Ascending aorta (tissue), 2 donors: Measurements from ENCODE around the gene ATAD3C. TPM values are rescaled to one million over a fixed set of nuclear protein-coding genes. Genes with fewer than 3 reads are reported as not detected.
"Not testable (repeated sequence)": the region's sequence is repeated elsewhere in the genome, so short reads cannot be mapped to it uniquely, and the experiment has no call there.

Experiments
- DNase-seq, 2 donors: peaks; one replicate each; pipeline ENCODE4 v3.0.0-alpha.2; 2019; ENCODE audit warnings: low spot score in 2 of 2
- H3K27ac ChIP-seq, 2 donors: fragments of 200-600 bp; sonication (generic); one replicate each; pipeline ENCODE4 v1.5.1; 2016 to 2017; ENCODE audit warnings: mild to moderate bottlenecking in 1 of 2
- H3K27me3 ChIP-seq: fragments of 200-600 bp; sonication (generic); one replicate; pipeline ENCODE4 v1.5.1; 2017
- H3K36me3 ChIP-seq, 2 donors: fragments of 200-600 bp; sonication (generic); one replicate each; pipeline ENCODE4 v1.5.1; 2016
- H3K4me1 ChIP-seq, 2 donors: fragments of 200-600 bp; sonication (generic); one replicate each; pipeline ENCODE4 v1.5.1; 2016 to 2017; ENCODE audit warnings: mild to moderate bottlenecking in 1 of 2
- H3K4me3 ChIP-seq, 2 donors: fragments of 200-600 bp; sonication (generic); one replicate each; pipeline ENCODE4 v1.5.1; 2016 to 2017; ENCODE audit warnings: mild to moderate bottlenecking in 1 of 2
- H3K9me3 ChIP-seq, 2 donors: fragments of 200-600 bp; sonication (generic); one replicate each; pipeline ENCODE4 v1.5.1; 2016
- intact Hi-C: fragments of 100-400 bp; cut with DNase I; formaldehyde crosslinking; loops from one replicate; pipeline ENCODE4 v1.15.1; 2023
- total RNA-seq: library from RNA; depleted of rRNA; stranded (reverse); fragments of >200 nt; gene quantifications from one replicate; pipeline ENCODE4 v1.1.0, GENCODE V29; 2016
- TF ChIP-seq, protein P1 (sequence below), 3 experiments: fragments of 200-600 bp in 2 of 3; fragments of 450-650 bp in 1 of 3; sonication (generic) in 2 of 3; IDR thresholded peaks; one replicate each; pipeline ENCODE4 v1.5.1; 2016 to 2019; ENCODE audit warnings: antibody characterized with exemption in 3 of 3, mild to moderate bottlenecking in 1 of 3, moderate library complexity in 1 of 3

The ATAD3C gene
- total RNA-seq, 1 donor from 2014 or later = not detected

DNA sequence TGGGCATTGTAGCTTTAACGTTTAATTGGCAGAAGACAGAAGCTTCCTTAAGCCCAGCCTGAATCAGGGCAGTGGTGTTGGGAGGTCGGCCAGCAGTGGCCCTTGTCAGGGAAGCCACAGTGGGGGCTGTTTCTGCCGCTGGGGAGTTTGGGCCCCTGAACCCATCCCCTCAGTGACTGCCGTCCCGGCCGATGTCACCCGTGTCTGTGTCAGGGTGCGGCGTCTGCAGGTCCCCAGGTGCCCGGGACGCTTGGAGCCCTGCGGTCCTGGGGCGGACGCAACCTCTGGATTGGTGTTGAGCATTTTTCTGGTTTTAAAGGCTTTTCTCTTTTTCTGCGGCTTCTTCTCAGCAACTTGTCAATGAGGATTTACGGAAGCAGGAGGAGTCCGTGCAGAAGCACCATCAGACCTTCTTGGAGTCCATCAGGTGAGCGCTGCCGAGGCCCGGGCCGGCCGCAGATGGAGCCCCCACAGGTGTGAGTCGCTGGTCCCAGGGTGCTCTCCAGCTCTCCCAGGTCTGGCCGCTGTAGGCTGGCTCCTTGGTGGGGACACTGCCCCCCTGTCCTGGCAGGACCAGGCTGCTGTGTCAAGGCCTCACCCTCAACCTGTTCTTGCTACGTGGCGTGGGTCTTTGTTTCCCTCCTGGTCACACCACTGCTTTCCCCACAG, 2.3 kb downstream of the ATAD3C start:
- Histone ChIP-seq H3K4me1 (no peaks in the 10 kb centered on the region), H3K36me3 (no peaks in the 10 kb centered on the region), H3K4me3 (no peak overlapping the region), H3K27me3 (no peaks in the 10 kb centered on the region), H3K9me3 (no peaks in the 10 kb centered on the region), H3K27ac (no peak overlapping the region)
- DNase-seq = no peak
- intact Hi-C loops = no loop called here
- TF ChIP-seq, protein P1, sequence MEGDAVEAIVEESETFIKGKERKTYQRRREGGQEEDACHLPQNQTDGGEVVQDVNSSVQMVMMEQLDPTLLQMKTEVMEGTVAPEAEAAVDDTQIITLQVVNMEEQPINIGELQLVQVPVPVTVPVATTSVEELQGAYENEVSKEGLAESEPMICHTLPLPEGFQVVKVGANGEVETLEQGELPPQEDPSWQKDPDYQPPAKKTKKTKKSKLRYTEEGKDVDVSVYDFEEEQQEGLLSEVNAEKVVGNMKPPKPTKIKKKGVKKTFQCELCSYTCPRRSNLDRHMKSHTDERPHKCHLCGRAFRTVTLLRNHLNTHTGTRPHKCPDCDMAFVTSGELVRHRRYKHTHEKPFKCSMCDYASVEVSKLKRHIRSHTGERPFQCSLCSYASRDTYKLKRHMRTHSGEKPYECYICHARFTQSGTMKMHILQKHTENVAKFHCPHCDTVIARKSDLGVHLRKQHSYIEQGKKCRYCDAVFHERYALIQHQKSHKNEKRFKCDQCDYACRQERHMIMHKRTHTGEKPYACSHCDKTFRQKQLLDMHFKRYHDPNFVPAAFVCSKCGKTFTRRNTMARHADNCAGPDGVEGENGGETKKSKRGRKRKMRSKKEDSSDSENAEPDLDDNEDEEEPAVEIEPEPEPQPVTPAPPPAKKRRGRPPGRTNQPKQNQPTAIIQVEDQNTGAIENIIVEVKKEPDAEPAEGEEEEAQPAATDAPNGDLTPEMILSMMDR (IDR thresholded peaks at IDR 0.05) = no peak

GRCh38 chr1:1452365-1452739, 2.9 kb downstream of the ATAD3C start:
- H3K27me3 ChIP-seq, intact Hi-C loops, DNase-seq, H3K4me3 ChIP-seq, H3K4me1 ChIP-seq, H3K27ac ChIP-seq, H3K36me3 ChIP-seq, H3K9me3 ChIP-seq: not testable (repeated sequence)

GRCh38 chr1:1452882-1453281, 3.4 kb downstream of the ATAD3C start:
- intact Hi-C loops = no loop called here

GRCh38 chr1:1454286-1455056, 5.0 kb downstream of the ATAD3C start:
- DNase-seq, H3K9me3 ChIP-seq, H3K4me3 ChIP-seq, H3K4me1 ChIP-seq, H3K27me3 ChIP-seq, H3K27ac ChIP-seq, intact Hi-C loops, H3K36me3 ChIP-seq: not testable (repeated sequence)

More at GRCh38 chr1:1452882-1453281, 3.4 kb downstream of the ATAD3C start:
- H3K27me3 ChIP-seq = no peaks in the 10 kb centered on the region
- DNase-seq = no peak
- H3K36me3 ChIP-seq = no peaks in the 10 kb centered on the region
- H3K4me3 ChIP-seq = no peak overlapping the region
- H3K4me1 ChIP-seq = no peaks in the 10 kb centered on the region
- H3K9me3 ChIP-seq = no peaks in the 10 kb centered on the region
- TF ChIP-seq, protein P1 (IDR thresholded peaks at IDR 0.05) = no peak
- no peak overlapping the region for H3K27ac ChIP-seq

DNA sequence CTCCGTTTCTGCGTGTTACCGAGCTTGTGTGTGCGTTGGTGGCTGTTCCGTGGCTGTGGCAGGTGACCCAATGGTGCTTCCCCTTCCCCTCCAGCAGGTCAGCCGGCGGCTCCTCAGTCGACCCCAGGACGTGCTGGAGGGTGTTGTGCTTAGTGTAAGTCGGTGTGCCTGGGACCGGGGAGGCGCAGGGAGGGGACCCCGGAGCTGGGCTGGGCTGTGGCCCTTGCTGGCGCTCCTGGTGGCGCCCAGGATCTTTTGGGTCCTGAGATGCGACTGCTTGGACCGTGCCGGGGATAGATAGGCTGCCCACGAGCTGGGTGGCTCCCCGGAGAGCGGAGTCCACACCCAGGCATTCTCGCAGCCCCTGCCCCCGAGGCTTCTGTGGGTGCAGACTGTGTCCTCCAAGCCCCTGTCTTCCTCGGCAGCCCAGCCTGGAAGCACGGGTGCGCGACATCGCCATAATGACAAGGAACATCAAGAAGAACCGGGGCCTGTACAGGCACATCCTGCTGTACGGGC, 5.9 kb downstream of the ATAD3C start:
- Histone ChIP-seq H3K36me3 (no peaks in the 10 kb centered on the region), H3K27me3 (no peaks in the 10 kb centered on the region), H3K9me3 (no peaks in the 10 kb centered on the region), H3K4me1 (no peaks in the 10 kb centered on the region), H3K27ac (no peak overlapping the region), H3K4me3 (no peak overlapping the region)
- DNase-seq = no peak
- TF ChIP-seq, protein P1 (IDR thresholded peaks at IDR 0.05) = no peak
- intact Hi-C loops = no loop called here

DNA sequence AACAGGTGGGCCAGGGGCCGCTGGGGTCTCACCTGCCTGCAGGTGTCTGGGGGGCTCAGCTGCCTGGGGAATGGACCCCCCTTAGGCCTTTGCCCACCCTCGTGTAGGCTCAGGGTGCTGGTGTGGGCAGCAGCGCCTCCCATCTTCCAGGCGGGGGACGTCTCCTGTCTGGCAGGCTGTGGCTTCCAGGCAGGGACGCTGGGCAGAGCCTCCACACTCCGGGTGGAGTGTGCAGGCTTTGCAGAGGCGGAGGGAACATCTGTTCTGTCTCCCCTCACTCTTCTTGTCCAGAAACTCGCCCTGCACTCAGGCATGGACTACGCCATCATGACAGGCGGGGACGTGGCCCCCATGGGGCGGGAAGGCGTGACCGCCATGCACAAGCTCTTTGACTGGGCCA, 6.4 kb downstream of the ATAD3C start:
- H3K4me3 ChIP-seq, H3K9me3 ChIP-seq, intact Hi-C loops: not testable (repeated sequence)

GRCh38 chr1:1456683-1457255, 7.3 kb downstream of the ATAD3C start:
- H3K27ac ChIP-seq, H3K27me3 ChIP-seq, H3K9me3 ChIP-seq, DNase-seq, H3K4me1 ChIP-seq, H3K4me3 ChIP-seq, intact Hi-C loops, H3K36me3 ChIP-seq: not testable (repeated sequence)

More for the DNA sequence above, 6.4 kb downstream of the ATAD3C start:
- not testable (repeated sequence) for DNase-seq, H3K36me3 ChIP-seq, H3K27me3 ChIP-seq, H3K27ac ChIP-seq, H3K4me1 ChIP-seq

DNA sequence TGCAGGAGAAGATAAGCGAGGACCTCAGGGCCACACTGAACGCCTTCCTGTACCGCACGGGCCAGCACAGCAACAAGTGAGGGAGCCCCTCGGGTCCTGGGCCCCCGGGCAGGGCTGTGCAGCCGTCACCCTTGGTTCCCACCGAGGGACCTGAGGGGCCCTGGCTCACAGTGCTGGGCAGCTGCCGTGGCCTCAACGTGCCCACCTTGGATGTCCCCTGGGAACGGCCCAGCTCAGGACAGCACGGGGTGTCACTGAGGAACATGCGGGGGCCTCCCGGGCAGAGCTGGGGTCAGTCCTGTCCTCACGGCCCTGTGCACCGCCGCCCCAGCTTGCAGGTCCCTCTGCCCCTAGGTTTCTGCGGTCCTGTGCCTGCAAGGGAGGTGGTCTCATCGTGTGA, 9.7 kb downstream of the ATAD3C start:
- H3K27me3 ChIP-seq, H3K4me3 ChIP-seq, H3K4me1 ChIP-seq, H3K9me3 ChIP-seq, H3K27ac ChIP-seq, H3K36me3 ChIP-seq, DNase-seq, intact Hi-C loops: not testable (repeated sequence)

GRCh38 chr1:1459711-1460110, 10.2 kb downstream of the ATAD3C start:
- intact Hi-C loops, H3K27ac ChIP-seq, H3K4me1 ChIP-seq, H3K27me3 ChIP-seq, H3K4me3 ChIP-seq, H3K9me3 ChIP-seq, DNase-seq, H3K36me3 ChIP-seq: not testable (repeated sequence)
